HepG2 (cell line): Measurements from ENCODE around the gene ESRP2. TPM values are rescaled to one million over a fixed set of nuclear protein-coding genes. Genes with fewer than 3 reads are reported as not detected.
A peak's percentile ranks its signal among the peaks of the same experiment; 100 is the strongest.

Experiments used
- DZIP1 ChIP-seq: sonication (generic); formaldehyde crosslinking; IDR thresholded peaks from 2 replicates; pipeline ENCODE4 v1.5.0; 2020; ENCODE audit warnings: mild to moderate bottlenecking, missing genetic modification reagents
- FOSL1 ChIP-seq: sonication (generic); formaldehyde crosslinking; IDR thresholded peaks from 2 replicates; pipeline ENCODE4 v1.9.0; 2021; ENCODE audit warnings: missing genetic modification reagents, borderline replicate concordance
- HNRNPH1 ChIP-seq: fragments of 200-400 bp; formaldehyde crosslinking; optimal IDR thresholded peaks from 2 replicates; pipeline ENCODE3; 2017; ENCODE audit warnings: mild to moderate bottlenecking, low read depth, low read length
- KLF9 ChIP-seq: IDR thresholded peaks from 2 replicates; pipeline ENCODE4 v1.6.1; 2016; ENCODE audit warnings: low read depth
- SSRP1 ChIP-seq: IDR thresholded peaks from 2 replicates; pipeline ENCODE4 v1.6.1; 2016; ENCODE audit warnings: control low read depth
- TOPORS ChIP-seq: sonication (generic); formaldehyde crosslinking; IDR thresholded peaks from 2 replicates; pipeline ENCODE4 v1.8.0; 2023; ENCODE audit warnings: mild to moderate bottlenecking, missing genetic modification reagents
- ZFP36L1 ChIP-seq: sonication (generic); formaldehyde crosslinking; IDR thresholded peaks from 2 replicates; pipeline ENCODE4 v1.8.0; 2022; ENCODE audit warnings: mild to moderate bottlenecking, missing genetic modification reagents, moderate library complexity
- ZNF275 ChIP-seq: sonication (generic); formaldehyde crosslinking; IDR thresholded peaks from 2 replicates; pipeline ENCODE4 v1.8.0; 2022; ENCODE audit warnings: missing genetic modification reagents, mild to moderate bottlenecking, inconsistent platforms, borderline replicate concordance
- ZNF367 ChIP-seq: sonication (generic); formaldehyde crosslinking; IDR thresholded peaks from 2 replicates; pipeline ENCODE4 v1.4.0; 2020; ENCODE audit warnings: missing genetic modification reagents, borderline replicate concordance
- ZNF713 ChIP-seq: sonication (generic); formaldehyde crosslinking; IDR thresholded peaks from 2 replicates; pipeline ENCODE4 v1.4.0; 2020; ENCODE audit warnings: mild to moderate bottlenecking, missing genetic modification reagents
- ZNF749 ChIP-seq: sonication (generic); formaldehyde crosslinking; IDR thresholded peaks from 2 replicates; pipeline ENCODE4 v1.8.0; 2022; ENCODE audit warnings: mild to moderate bottlenecking, missing genetic modification reagents, moderate library complexity, borderline replicate concordance
- polyA plus RNA-seq, 8 experiments: library from polyadenylated mRNA; depleted of rRNA in 3 of 8; stranded (reverse) in 7 of 8; unstranded in 1 of 8; fragments of >200 nt; fragmentation: Illumina TruSeq in 4 of 8; extraction: Trizol in 4 of 8; gene quantifications; 2 replicates each; pipeline versions ENCODE4 v1.2.1 to v1.2.3, GENCODE V29; 2011 to 2016; ENCODE audit warnings: low read depth in 4 of 8, missing spikeins in 1 of 8, mixed read lengths in 1 of 8; ENCODE audit not compliant: insufficient read depth in 1 of 8
- total RNA-seq, 5 experiments: library from RNA; depleted of rRNA; stranded (reverse); fragments of >200 nt; fragmentation: Illumina TruSeq; extraction: Trizol; gene quantifications; 2 replicates each; pipeline ENCODE4 v1.2.3, GENCODE V29; 2016; ENCODE audit warnings: low read depth in 1 of 5
- TF ChIP-seq, protein P1 (sequence below): sonication (generic); formaldehyde crosslinking; IDR thresholded peaks from 2 replicates; pipeline ENCODE4 v1.4.0; 2020; ENCODE audit warnings: missing genetic modification reagents
- TF ChIP-seq, protein P2 (sequence below): sonication (generic); formaldehyde crosslinking; IDR thresholded peaks from 2 replicates; pipeline ENCODE4 v1.5.0; 2020; ENCODE audit warnings: mild to moderate bottlenecking, missing genetic modification reagents, borderline replicate concordance
- TF ChIP-seq, protein P3 (sequence below): sonication (generic); formaldehyde crosslinking; IDR thresholded peaks from 2 replicates; pipeline ENCODE4 v1.4.0; 2020; ENCODE audit warnings: mild to moderate bottlenecking, missing genetic modification reagents
- TF ChIP-seq, protein P4 (sequence below): sonication (generic); formaldehyde crosslinking; IDR thresholded peaks from 2 replicates; pipeline ENCODE4 v1.5.1; 2020; ENCODE audit warnings: missing genetic modification reagents, mild to moderate bottlenecking, borderline replicate concordance

The ESRP2 gene
- total and polyA plus RNA-seq, 2 of the 13 experiments (the other 11 are each of a cell fraction or from before 2014, with no cell fraction given): 21.1 to 32.4 TPM

- TF ChIP-seq ZNF275 (CRISPR knock-in tag) (peak; percentile 89), KLF9 (CRISPR knock-in tag) (no peak), ZNF713 (CRISPR knock-in tag) (no peak), FOSL1 (CRISPR knock-in tag) (no peak), ZFP36L1 (no peak), SSRP1 (CRISPR knock-in tag) (no peak; the same call in 1 of the 2 replicates), ZNF749 (CRISPR knock-in tag) (no peak), ZNF367 (CRISPR knock-in tag) (0 out of 2 replicates have a peak, but pooled peaks have one; percentile 73), DZIP1 (CRISPR knock-in tag) (no peak), HNRNPH1 (no peak), TOPORS (peak; percentile 76; the same call in 1 of the 2 replicates)
- TF ChIP-seq, protein P1, sequence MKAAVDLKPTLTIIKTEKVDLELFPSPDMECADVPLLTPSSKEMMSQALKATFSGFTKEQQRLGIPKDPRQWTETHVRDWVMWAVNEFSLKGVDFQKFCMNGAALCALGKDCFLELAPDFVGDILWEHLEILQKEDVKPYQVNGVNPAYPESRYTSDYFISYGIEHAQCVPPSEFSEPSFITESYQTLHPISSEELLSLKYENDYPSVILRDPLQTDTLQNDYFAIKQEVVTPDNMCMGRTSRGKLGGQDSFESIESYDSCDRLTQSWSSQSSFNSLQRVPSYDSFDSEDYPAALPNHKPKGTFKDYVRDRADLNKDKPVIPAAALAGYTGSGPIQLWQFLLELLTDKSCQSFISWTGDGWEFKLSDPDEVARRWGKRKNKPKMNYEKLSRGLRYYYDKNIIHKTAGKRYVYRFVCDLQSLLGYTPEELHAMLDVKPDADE (CRISPR knock-in tag): 0 out of 2 replicates have a peak, but pooled peaks have one; percentile 28
- TF ChIP-seq, protein P2, sequence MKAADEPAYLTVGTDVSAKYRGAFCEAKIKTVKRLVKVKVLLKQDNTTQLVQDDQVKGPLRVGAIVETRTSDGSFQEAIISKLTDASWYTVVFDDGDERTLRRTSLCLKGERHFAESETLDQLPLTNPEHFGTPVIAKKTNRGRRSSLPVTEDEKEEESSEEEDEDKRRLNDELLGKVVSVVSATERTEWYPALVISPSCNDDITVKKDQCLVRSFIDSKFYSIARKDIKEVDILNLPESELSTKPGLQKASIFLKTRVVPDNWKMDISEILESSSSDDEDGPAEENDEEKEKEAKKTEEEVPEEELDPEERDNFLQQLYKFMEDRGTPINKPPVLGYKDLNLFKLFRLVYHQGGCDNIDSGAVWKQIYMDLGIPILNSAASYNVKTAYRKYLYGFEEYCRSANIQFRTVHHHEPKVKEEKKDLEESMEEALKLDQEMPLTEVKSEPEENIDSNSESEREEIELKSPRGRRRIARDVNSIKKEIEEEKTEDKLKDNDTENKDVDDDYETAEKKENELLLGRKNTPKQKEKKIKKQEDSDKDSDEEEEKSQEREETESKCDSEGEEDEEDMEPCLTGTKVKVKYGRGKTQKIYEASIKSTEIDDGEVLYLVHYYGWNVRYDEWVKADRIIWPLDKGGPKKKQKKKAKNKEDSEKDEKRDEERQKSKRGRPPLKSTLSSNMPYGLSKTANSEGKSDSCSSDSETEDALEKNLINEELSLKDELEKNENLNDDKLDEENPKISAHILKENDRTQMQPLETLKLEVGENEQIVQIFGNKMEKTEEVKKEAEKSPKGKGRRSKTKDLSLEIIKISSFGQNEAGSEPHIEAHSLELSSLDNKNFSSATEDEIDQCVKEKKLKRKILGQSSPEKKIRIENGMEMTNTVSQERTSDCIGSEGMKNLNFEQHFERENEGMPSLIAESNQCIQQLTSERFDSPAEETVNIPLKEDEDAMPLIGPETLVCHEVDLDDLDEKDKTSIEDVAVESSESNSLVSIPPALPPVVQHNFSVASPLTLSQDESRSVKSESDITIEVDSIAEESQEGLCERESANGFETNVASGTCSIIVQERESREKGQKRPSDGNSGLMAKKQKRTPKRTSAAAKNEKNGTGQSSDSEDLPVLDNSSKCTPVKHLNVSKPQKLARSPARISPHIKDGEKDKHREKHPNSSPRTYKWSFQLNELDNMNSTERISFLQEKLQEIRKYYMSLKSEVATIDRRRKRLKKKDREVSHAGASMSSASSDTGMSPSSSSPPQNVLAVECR: peak; percentile 98
- TF ChIP-seq, protein P3, sequence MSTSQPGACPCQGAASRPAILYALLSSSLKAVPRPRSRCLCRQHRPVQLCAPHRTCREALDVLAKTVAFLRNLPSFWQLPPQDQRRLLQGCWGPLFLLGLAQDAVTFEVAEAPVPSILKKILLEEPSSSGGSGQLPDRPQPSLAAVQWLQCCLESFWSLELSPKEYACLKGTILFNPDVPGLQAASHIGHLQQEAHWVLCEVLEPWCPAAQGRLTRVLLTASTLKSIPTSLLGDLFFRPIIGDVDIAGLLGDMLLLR (CRISPR knock-in tag): peak; percentile 82
- TF ChIP-seq, protein P4, sequence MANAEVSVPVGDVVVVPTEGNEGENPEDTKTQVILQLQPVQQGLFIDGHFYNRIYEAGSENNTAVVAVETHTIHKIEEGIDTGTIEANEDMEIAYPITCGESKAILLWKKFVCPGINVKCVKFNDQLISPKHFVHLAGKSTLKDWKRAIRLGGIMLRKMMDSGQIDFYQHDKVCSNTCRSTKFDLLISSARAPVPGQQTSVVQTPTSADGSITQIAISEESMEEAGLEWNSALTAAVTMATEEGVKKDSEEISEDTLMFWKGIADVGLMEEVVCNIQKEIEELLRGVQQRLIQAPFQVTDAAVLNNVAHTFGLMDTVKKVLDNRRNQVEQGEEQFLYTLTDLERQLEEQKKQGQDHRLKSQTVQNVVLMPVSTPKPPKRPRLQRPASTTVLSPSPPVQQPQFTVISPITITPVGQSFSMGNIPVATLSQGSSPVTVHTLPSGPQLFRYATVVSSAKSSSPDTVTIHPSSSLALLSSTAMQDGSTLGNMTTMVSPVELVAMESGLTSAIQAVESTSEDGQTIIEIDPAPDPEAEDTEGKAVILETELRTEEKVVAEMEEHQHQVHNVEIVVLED: peak; percentile 84
Measured at GRCh38 chr16:68244903-68245853, 9.3 kb upstream of the ESRP2 start, which contains the start of gene PLA2G15 (continued).
